WTC11 (cell line): ENCODE measurements around the gene DCAF15. TPM values are rescaled to one million over a fixed set of nuclear protein-coding genes. Genes with fewer than 3 reads are reported as not detected.

ENCODE experiments used
- ATAC-seq: fragments of 200-7000 bp; cut with Tn5 transposase; 2 replicates; pipeline ENCODE4 v1.10.0; 2021; ENCODE audit warnings: mild to moderate bottlenecking, moderate library complexity
- CTCF ChIA-PET: fragments of 300-600 bp; sonication (Branson Sonifier 250); formaldehyde crosslinking; loops from one replicate; lab custom pipeline; 2021; ENCODE audit warnings: antibody characterized with exemption; lab: Charles Lee
- POLR2A ChIA-PET: fragments of 350-600 bp; sonication (Branson Sonifier 250); formaldehyde crosslinking; loops from one replicate; lab custom pipeline; 2021; ENCODE audit warnings: antibody characterized with exemption; lab: Charles Lee
- DNase-seq: peaks from one replicate; pipeline ENCODE4 v3.0.0; 2021; ENCODE audit warnings: low spot score
- H3K27ac Mint-ChIP-seq: 2 replicates; pipeline ENCODE4 v1.8.0; 2021; ENCODE audit warnings: mixed read lengths
- H3K27me3 Mint-ChIP-seq: 2 replicates; pipeline ENCODE4 v1.8.0; 2021; ENCODE audit warnings: low read depth, mild to moderate bottlenecking, moderate library complexity, mixed read lengths
- H3K36me3 Mint-ChIP-seq: 2 replicates; pipeline ENCODE4 v1.8.0; 2021; ENCODE audit warnings: mixed read lengths
- H3K4me1 Mint-ChIP-seq: 2 replicates; pipeline ENCODE4 v1.8.0; 2022; ENCODE audit warnings: mixed read lengths
- H3K4me3 Mint-ChIP-seq: 2 replicates; pipeline ENCODE4 v1.8.0; 2021; ENCODE audit warnings: mild to moderate bottlenecking, moderate library complexity, mixed read lengths
- H3K9me3 Mint-ChIP-seq: 2 replicates; pipeline ENCODE4 v1.8.0; 2021; ENCODE audit warnings: mixed read lengths
- AR ChIP-seq: fragments of 250-450 bp; sonication (Bioruptor Pico); IDR thresholded peaks from 2 replicates; pipeline ENCODE4 v1.9.0; 2021; ENCODE audit warnings: mild to moderate bottlenecking
- CBFB ChIP-seq: sonication (generic); formaldehyde crosslinking; IDR thresholded peaks from 2 replicates; pipeline ENCODE4 v1.8.1; 2022; ENCODE audit warnings: mild to moderate bottlenecking, low read depth, missing genetic modification reagents
- FOXJ3 ChIP-seq: sonication (generic); formaldehyde crosslinking; IDR thresholded peaks from 2 replicates; pipeline ENCODE4 v1.9.0; 2021; ENCODE audit warnings: missing genetic modification reagents, mild to moderate bottlenecking, borderline replicate concordance
- IRF1 ChIP-seq: sonication (generic); formaldehyde crosslinking; IDR thresholded peaks from 2 replicates; pipeline ENCODE4 v1.8.0; 2023; ENCODE audit warnings: missing genetic modification reagents
- IRF2 ChIP-seq: sonication (generic); formaldehyde crosslinking; IDR thresholded peaks from 2 replicates; pipeline ENCODE4 v1.8.0; 2022; ENCODE audit warnings: low read depth, missing genetic modification reagents, borderline replicate concordance
- MLX ChIP-seq: sonication (generic); formaldehyde crosslinking; IDR thresholded peaks from 2 replicates; pipeline ENCODE4 v1.8.1; 2023; ENCODE audit warnings: mild to moderate bottlenecking, missing genetic modification reagents, moderate library complexity
- MXD4 ChIP-seq: fragments of 250-450 bp; sonication (Bioruptor Pico); IDR thresholded peaks from 2 replicates; pipeline ENCODE4 v1.8.0; 2021; ENCODE audit warnings: mild to moderate bottlenecking, moderate library complexity, borderline replicate concordance
- NFYB ChIP-seq: sonication (generic); formaldehyde crosslinking; conservative IDR thresholded peaks from 2 replicates; pipeline ENCODE4 v1.8.0; 2022; ENCODE audit warnings: low read depth, missing genetic modification reagents
- PREB ChIP-seq: sonication (generic); formaldehyde crosslinking; IDR thresholded peaks from 2 replicates; pipeline ENCODE4 v1.8.1; 2022; ENCODE audit warnings: mild to moderate bottlenecking, missing genetic modification reagents, moderate library complexity, borderline replicate concordance
- TEAD1 ChIP-seq: sonication (generic); formaldehyde crosslinking; IDR thresholded peaks from 2 replicates; pipeline ENCODE4 v1.8.0; 2022; ENCODE audit warnings: mild to moderate bottlenecking, missing genetic modification reagents
- TEAD4 ChIP-seq: sonication (generic); formaldehyde crosslinking; IDR thresholded peaks from 2 replicates; pipeline ENCODE4 v1.8.0; 2022; ENCODE audit warnings: mild to moderate bottlenecking, missing genetic modification reagents
- ZBTB43 ChIP-seq: sonication (generic); formaldehyde crosslinking; IDR thresholded peaks from 2 replicates; pipeline ENCODE4 v1.8.1; 2023; ENCODE audit warnings: mild to moderate bottlenecking, missing genetic modification reagents
- ZNF219 ChIP-seq: sonication (generic); formaldehyde crosslinking; IDR thresholded peaks from 2 replicates; pipeline ENCODE4 v1.8.0; 2023; ENCODE audit warnings: missing genetic modification reagents, mild to moderate bottlenecking, borderline replicate concordance
- total RNA-seq: library from RNA; stranded (reverse); gene quantifications from 3 replicates; pipeline ENCODE4 v1.2.3, GENCODE V29; 2021
- TF ChIP-seq, protein P1 (sequence below): sonication (generic); formaldehyde crosslinking; IDR thresholded peaks from 2 replicates; pipeline ENCODE4 v1.8.1; 2022; ENCODE audit warnings: low read depth, missing genetic modification reagents, borderline replicate concordance
- TF ChIP-seq, protein P2 (sequence below): sonication (generic); formaldehyde crosslinking; IDR thresholded peaks from 2 replicates; pipeline ENCODE4 v1.8.0; 2022; ENCODE audit warnings: missing genetic modification reagents
- TF ChIP-seq, protein P3 (sequence below): fragments of 250-450 bp; sonication (Bioruptor Pico); IDR thresholded peaks from 2 replicates; pipeline ENCODE4 v1.9.0; 2021; ENCODE audit warnings: moderate library complexity, mild to moderate bottlenecking, inconsistent platforms, borderline replicate concordance
- TF ChIP-seq, protein P4 (sequence below): fragments of 250-450 bp; sonication (Bioruptor Pico); IDR thresholded peaks from 2 replicates; pipeline ENCODE4 v1.9.0; 2021; ENCODE audit warnings: mild to moderate bottlenecking

The DCAF15 gene
- total RNA-seq, 1 experiment from 2014 or later, result 82.9 TPM

- TF ChIP-seq ZBTB43, result no peak
- TF ChIP-seq NFYB (CRISPR knock-in tag), result no peak
- TF ChIP-seq, protein P1, sequence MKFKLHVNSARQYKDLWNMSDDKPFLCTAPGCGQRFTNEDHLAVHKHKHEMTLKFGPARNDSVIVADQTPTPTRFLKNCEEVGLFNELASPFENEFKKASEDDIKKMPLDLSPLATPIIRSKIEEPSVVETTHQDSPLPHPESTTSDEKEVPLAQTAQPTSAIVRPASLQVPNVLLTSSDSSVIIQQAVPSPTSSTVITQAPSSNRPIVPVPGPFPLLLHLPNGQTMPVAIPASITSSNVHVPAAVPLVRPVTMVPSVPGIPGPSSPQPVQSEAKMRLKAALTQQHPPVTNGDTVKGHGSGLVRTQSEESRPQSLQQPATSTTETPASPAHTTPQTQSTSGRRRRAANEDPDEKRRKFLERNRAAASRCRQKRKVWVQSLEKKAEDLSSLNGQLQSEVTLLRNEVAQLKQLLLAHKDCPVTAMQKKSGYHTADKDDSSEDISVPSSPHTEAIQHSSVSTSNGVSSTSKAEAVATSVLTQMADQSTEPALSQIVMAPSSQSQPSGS (CRISPR knock-in tag), result no peak
- no peak for TF ChIP-seq IRF2
These were observed 30.5 kb downstream of the DCAF15 start (continued) for GRCh38 chr19:13982773-13983172.

DNA sequence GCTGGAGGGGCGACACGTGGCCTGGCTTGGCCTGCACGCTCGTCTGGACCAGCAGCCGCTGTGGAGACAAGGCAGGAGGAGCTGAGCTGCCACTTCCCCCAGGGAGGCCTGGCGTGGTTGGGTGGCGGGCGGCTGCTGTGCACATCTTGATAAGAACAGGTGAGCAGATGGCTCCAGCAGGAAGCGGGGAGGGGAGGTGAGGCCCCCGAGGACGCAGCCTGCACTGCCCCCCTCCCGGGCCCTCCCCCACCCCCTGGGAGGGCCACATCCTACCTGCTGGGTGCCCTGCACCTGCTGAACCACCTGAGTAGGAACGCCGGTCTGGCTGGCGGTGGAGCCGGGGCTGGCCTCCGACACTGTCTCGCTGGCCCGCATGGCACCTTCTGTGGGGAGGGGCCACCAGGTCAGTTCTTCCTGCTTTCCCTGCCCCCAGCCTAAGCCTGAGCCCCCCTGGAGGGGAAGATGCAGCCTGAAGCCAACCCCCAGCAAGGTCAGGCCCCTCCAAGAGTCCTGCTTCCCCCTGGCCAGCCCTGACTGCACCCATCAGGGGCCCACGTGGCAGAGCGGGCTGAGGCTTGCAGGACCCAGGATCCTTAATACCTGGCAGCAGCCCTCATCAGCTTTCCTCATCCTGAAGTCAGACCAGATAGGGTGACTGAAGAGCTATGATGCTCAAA lies 31.0 kb downstream of the DCAF15 start:
- Mint-ChIP-seq H3K4me1 (peaks cover 50% of the 10 kb centered on the region), H3K27me3 (no peaks in the 10 kb centered on the region; the same call in 1 of the 2 replicates), H3K27ac (no peak overlapping the region), H3K4me3 (no peak overlapping the region), H3K36me3 (no peaks in the 10 kb centered on the region), H3K9me3 (no peaks in the 10 kb centered on the region)
- CTCF ChIA-PET, result interaction anchor here (1.0 kb wide), 1 partner anchor 74 kb away, joined by 4 read pairs; no protein-coding TSS in a partner anchor
- POLR2A ChIA-PET, result interaction anchor here (0.9 kb wide), 1 partner anchor 50 kb away, joined by 3 read pairs; no protein-coding TSS in a partner anchor
- no peak for ATAC-seq
- TF ChIP-seq TEAD4 (CRISPR knock-in tag), result no peak
- no peak for TF ChIP-seq PREB (CRISPR knock-in tag)
- TF ChIP-seq FOXJ3 (CRISPR knock-in tag), result no peak
- TF ChIP-seq, protein P1 (CRISPR knock-in tag), result no peak
- no peak for TF ChIP-seq AR (CRISPR knock-in tag)
- TF ChIP-seq IRF1 (CRISPR knock-in tag), result no peak
- TF ChIP-seq, protein P2, sequence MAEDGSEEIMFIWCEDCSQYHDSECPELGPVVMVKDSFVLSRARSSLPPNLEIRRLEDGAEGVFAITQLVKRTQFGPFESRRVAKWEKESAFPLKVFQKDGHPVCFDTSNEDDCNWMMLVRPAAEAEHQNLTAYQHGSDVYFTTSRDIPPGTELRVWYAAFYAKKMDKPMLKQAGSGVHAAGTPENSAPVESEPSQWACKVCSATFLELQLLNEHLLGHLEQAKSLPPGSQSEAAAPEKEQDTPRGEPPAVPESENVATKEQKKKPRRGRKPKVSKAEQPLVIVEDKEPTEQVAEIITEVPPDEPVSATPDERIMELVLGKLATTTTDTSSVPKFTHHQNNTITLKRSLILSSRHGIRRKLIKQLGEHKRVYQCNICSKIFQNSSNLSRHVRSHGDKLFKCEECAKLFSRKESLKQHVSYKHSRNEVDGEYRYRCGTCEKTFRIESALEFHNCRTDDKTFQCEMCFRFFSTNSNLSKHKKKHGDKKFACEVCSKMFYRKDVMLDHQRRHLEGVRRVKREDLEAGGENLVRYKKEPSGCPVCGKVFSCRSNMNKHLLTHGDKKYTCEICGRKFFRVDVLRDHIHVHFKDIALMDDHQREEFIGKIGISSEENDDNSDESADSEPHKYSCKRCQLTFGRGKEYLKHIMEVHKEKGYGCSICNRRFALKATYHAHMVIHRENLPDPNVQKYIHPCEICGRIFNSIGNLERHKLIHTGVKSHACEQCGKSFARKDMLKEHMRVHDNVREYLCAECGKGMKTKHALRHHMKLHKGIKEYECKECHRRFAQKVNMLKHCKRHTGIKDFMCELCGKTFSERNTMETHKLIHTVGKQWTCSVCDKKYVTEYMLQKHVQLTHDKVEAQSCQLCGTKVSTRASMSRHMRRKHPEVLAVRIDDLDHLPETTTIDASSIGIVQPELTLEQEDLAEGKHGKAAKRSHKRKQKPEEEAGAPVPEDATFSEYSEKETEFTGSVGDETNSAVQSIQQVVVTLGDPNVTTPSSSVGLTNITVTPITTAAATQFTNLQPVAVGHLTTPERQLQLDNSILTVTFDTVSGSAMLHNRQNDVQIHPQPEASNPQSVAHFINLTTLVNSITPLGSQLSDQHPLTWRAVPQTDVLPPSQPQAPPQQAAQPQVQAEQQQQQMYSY, result no peak
- TF ChIP-seq, protein P3, sequence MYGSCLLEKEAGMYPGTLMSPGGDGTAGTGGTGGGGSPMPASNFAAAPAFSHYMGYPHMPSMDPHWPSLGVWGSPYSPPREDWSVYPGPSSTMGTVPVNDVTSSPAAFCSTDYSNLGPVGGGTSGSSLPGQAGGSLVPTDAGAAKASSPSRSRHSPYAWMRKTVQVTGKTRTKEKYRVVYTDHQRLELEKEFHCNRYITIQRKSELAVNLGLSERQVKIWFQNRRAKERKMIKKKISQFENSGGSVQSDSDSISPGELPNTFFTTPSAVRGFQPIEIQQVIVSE (CRISPR knock-in tag), result no peak
- no peak for TF ChIP-seq MXD4 (CRISPR knock-in tag)
- TF ChIP-seq ZNF219 (CRISPR knock-in tag), result no peak
- TF ChIP-seq TEAD1, result no peak
- TF ChIP-seq, protein P4, sequence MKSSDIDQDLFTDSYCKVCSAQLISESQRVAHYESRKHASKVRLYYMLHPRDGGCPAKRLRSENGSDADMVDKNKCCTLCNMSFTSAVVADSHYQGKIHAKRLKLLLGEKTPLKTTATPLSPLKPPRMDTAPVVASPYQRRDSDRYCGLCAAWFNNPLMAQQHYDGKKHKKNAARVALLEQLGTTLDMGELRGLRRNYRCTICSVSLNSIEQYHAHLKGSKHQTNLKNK (CRISPR knock-in tag), result no peak
- no peak for TF ChIP-seq CBFB (CRISPR knock-in tag)
- no peak for TF ChIP-seq MLX
- no peak for DNase-seq
